Loucy (cell line): Measurements from ENCODE around the gene SLC25A21.

Experiments used
- H2AFZ ChIP-seq: fragments of 200-600 bp; sonication (generic); 2 replicates; pipeline ENCODE4 v1.6.0; 2016; ENCODE audit warnings: antibody characterized with exemption, mild to moderate bottlenecking, low read length, moderate library complexity
- H3F3A ChIP-seq: fragments of 200-600 bp; 2 replicates; pipeline ENCODE4 v1.6.0; 2016; ENCODE audit warnings: antibody characterized with exemption, low read depth, mild to moderate bottlenecking
- H3K27me3 ChIP-seq: fragments of 200-600 bp; sonication (generic); 2 replicates; pipeline ENCODE4 v1.6.1; 2014; ENCODE audit warnings: low read length, mild to moderate bottlenecking; ENCODE audit not compliant: insufficient read depth, poor library complexity, severe bottlenecking
- H3K36me3 ChIP-seq: fragments of 200-600 bp; sonication (generic); 2 replicates; pipeline ENCODE4 v1.6.1; 2016; ENCODE audit warnings: low read length; ENCODE audit not compliant: insufficient read depth
- H3K4me1 ChIP-seq: fragments of 200-600 bp; sonication (generic); 2 replicates; pipeline ENCODE4 v1.5.1; 2014; ENCODE audit warnings: low read length, mild to moderate bottlenecking; ENCODE audit not compliant: insufficient read depth, poor library complexity, severe bottlenecking
- H3K4me2 ChIP-seq: fragments of 200-600 bp; sonication (generic); 2 replicates; pipeline ENCODE4 v1.6.0; 2014; ENCODE audit warnings: antibody characterized with exemption, low read length, low read depth, mild to moderate bottlenecking; ENCODE audit not compliant: poor library complexity, severe bottlenecking
- H3K4me3 ChIP-seq: fragments of 200-600 bp; sonication (generic); 2 replicates; pipeline ENCODE4 v1.5.1; 2014; ENCODE audit warnings: low read length, mild to moderate bottlenecking, mixed read lengths; ENCODE audit not compliant: poor library complexity, severe bottlenecking
- H3K79me2 ChIP-seq: fragments of 200-600 bp; sonication (generic); 2 replicates; pipeline ENCODE4 v1.6.1; 2014; ENCODE audit warnings: low read length; ENCODE audit not compliant: insufficient read depth
- H3K9ac ChIP-seq: fragments of 200-600 bp; sonication (generic); 2 replicates; pipeline ENCODE4 v1.6.0; 2014; ENCODE audit warnings: mild to moderate bottlenecking, low read depth, low read length, moderate library complexity; ENCODE audit not compliant: poor library complexity, severe bottlenecking
- H3K9me2 ChIP-seq: fragments of 200-600 bp; sonication (generic); replicated peaks from 2 replicates; pipeline ENCODE4 v1.6.1; 2016; ENCODE audit warnings: low read depth, low read length, mixed read lengths
- H3K9me3 ChIP-seq: fragments of 200-600 bp; sonication (generic); 2 replicates; pipeline ENCODE4 v1.6.1; 2014; ENCODE audit warnings: mild to moderate bottlenecking, antibody characterized with exemption, low read length, low read depth; ENCODE audit not compliant: insufficient read depth
- H4K20me1 ChIP-seq: fragments of 200-600 bp; sonication (generic); 2 replicates; pipeline ENCODE4 v1.6.0; 2014; ENCODE audit warnings: antibody characterized with exemption, low read length, mild to moderate bottlenecking; ENCODE audit not compliant: insufficient read depth, poor library complexity, severe bottlenecking
- EZH2phosphoT487 ChIP-seq: fragments of 200-600 bp; IDR thresholded peaks from 2 replicates; pipeline ENCODE4 v1.6.1; 2018; ENCODE audit warnings: antibody characterized with exemption, mild to moderate bottlenecking, moderate library complexity, borderline replicate concordance
- TF ChIP-seq, protein P1 (sequence below): fragments of 200-600 bp; sonication (generic); conservative IDR thresholded peaks from 2 replicates; pipeline ENCODE4 v1.5.1; 2014; ENCODE audit warnings: mild to moderate bottlenecking, antibody characterized with exemption, low read length

SLC25A21 gene

GRCh38 chr14:36834293-36834692 lies 338.1 kb downstream of the SLC25A21 start:
- Histone ChIP-seq H4K20me1 (no peaks in the 10 kb centered on the region), H3F3A (no peaks in the 10 kb centered on the region), H3K9me2 (no peaks in the 10 kb centered on the region), H3K4me3 (no peak overlapping the region), H3K9ac (no peak overlapping the region), H2AFZ (no peak overlapping the region), H3K36me3 (no peaks in the 10 kb centered on the region), H3K4me2 (no peak overlapping the region), H3K9me3 (no peaks in the 10 kb centered on the region), H3K4me1 (no peaks in the 10 kb centered on the region), H3K27me3 (no peaks in the 10 kb centered on the region), H3K79me2 (no peaks in the 10 kb centered on the region)
- TF ChIP-seq, protein P1, sequence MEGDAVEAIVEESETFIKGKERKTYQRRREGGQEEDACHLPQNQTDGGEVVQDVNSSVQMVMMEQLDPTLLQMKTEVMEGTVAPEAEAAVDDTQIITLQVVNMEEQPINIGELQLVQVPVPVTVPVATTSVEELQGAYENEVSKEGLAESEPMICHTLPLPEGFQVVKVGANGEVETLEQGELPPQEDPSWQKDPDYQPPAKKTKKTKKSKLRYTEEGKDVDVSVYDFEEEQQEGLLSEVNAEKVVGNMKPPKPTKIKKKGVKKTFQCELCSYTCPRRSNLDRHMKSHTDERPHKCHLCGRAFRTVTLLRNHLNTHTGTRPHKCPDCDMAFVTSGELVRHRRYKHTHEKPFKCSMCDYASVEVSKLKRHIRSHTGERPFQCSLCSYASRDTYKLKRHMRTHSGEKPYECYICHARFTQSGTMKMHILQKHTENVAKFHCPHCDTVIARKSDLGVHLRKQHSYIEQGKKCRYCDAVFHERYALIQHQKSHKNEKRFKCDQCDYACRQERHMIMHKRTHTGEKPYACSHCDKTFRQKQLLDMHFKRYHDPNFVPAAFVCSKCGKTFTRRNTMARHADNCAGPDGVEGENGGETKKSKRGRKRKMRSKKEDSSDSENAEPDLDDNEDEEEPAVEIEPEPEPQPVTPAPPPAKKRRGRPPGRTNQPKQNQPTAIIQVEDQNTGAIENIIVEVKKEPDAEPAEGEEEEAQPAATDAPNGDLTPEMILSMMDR, result no peak
- TF ChIP-seq EZH2phosphoT487, result no peak

- Histone ChIP-seq H3K36me3 (no peaks in the 10 kb centered on the region), H4K20me1 (no peaks in the 10 kb centered on the region), H3K4me3 (no peak overlapping the region), H2AFZ (no peak overlapping the region), H3K9me3 (no peaks in the 10 kb centered on the region), H3F3A (no peaks in the 10 kb centered on the region), H3K9me2 (no peaks in the 10 kb centered on the region), H3K4me1 (no peaks in the 10 kb centered on the region), H3K4me2 (no peak overlapping the region), H3K27me3 (no peaks in the 10 kb centered on the region), H3K79me2 (no peaks in the 10 kb centered on the region), H3K9ac (no peak overlapping the region)
- TF ChIP-seq, protein P1, result no peak
- TF ChIP-seq EZH2phosphoT487, result no peak
Measured at GRCh38 chr14:36829547-36829946, 342.9 kb downstream of the SLC25A21 start.

- no peaks in the 10 kb centered on the region for H3K27me3 ChIP-seq
- no peak overlapping the region for H3K4me2 ChIP-seq
- no peak for TF ChIP-seq EZH2phosphoT487
- TF ChIP-seq, protein P1, result no peak
- H4K20me1 ChIP-seq, result no peaks in the 10 kb centered on the region
- no peaks in the 10 kb centered on the region for H3K79me2 ChIP-seq
- H2AFZ ChIP-seq, result no peak overlapping the region
- H3K4me3 ChIP-seq, result no peak overlapping the region
- H3F3A ChIP-seq, result no peaks in the 10 kb centered on the region
- no peaks in the 10 kb centered on the region for H3K9me2 ChIP-seq
- no peak overlapping the region for H3K9ac ChIP-seq
- H3K36me3 ChIP-seq, result no peaks in the 10 kb centered on the region
- H3K4me1 ChIP-seq, result no peaks in the 10 kb centered on the region
- no peaks in the 10 kb centered on the region for H3K9me3 ChIP-seq
Measured at GRCh38 chr14:36827861-36828260, 344.5 kb downstream of the SLC25A21 start.
